GM12891 (cell line): Measurements from ENCODE around the gene BATF.

Experiments used
- POLR2A ChIP-seq: IDR thresholded peaks from 2 replicates; pipeline ENCODE4 v1.6.1; 2011; ENCODE audit warnings: low read depth, low read length, control low read depth
- POLR2AphosphoS5 ChIP-seq: IDR thresholded peaks from 2 replicates; pipeline ENCODE4 v1.6.1; 2011; ENCODE audit warnings: low read depth, low read length, control low read depth
- TAF1 ChIP-seq: IDR thresholded peaks from 2 replicates; pipeline ENCODE4 v1.6.1; 2011; ENCODE audit warnings: low read depth, low read length, control low read depth

- TF ChIP-seq POLR2A = no peak
- no peak for TF ChIP-seq TAF1
- no peak for TF ChIP-seq POLR2AphosphoS5
These were observed 15.3 kb upstream of the BATF start for GRCh38 chr14:75506930-75507329.
